ENCODE measurements around the gene FAM217A.

FAM217A gene, protein sequence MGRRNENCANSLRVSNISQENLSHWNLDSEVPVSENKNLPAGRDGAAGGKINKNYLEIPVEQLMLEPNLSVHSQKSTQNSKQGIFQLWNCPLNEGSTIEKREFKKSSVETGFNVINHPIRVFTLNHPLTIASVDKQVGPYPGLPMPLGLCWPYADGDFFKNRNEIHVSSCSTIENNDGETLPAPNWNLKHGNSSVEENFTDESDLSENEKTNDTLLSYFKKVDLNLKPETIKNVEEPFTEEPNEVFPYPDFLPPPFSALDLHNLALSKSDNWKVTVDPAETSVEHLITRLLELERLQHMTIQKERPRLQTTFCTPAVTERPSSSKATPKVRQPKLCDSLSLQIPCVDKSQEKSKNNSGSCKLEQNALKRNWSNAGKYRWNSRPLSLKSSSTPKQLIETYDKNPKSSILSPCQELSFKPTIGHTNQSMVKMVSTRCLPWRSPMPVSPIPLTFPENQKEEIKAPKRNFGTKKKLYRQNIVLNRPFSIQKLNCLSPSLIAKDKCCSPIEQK

GRCh38 chr6:4078691-4079471, at the start of gene FAM217A:
Gene FAM217A (minus strand): TSS chr6:4079137. CDS start chr6:4077414, 1,723 bp downstream.
- no peak for DNase-seq (ENCODE audit: low read depth)
- TF ChIP-seq, protein P1, sequence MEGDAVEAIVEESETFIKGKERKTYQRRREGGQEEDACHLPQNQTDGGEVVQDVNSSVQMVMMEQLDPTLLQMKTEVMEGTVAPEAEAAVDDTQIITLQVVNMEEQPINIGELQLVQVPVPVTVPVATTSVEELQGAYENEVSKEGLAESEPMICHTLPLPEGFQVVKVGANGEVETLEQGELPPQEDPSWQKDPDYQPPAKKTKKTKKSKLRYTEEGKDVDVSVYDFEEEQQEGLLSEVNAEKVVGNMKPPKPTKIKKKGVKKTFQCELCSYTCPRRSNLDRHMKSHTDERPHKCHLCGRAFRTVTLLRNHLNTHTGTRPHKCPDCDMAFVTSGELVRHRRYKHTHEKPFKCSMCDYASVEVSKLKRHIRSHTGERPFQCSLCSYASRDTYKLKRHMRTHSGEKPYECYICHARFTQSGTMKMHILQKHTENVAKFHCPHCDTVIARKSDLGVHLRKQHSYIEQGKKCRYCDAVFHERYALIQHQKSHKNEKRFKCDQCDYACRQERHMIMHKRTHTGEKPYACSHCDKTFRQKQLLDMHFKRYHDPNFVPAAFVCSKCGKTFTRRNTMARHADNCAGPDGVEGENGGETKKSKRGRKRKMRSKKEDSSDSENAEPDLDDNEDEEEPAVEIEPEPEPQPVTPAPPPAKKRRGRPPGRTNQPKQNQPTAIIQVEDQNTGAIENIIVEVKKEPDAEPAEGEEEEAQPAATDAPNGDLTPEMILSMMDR (conservative IDR thresholded peaks at IDR 0.05; ENCODE audit: low read depth, low read length): no peak
- H3K4me3 ChIP-seq (ENCODE audit: low read depth, low read length): no peak within 1 kb of the TSS

DNA sequence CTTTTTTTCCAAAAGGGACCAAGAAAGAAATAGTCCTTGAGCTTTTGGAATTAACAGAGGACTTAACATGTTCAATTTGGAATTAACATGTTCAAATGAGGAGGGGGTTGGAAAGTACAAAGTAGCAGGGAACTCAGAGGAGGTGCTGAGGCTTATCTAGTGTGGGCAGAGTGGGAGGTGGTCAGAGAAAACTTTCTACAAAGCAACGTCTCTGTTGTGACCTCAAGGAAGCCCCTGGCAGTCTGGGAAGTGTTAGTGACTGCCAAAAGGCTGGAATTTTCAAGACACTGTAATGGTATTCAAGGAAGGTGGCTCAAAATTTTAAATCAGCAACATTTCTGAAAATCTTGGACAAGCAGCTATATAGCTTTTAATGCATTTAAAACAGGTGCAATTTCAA, 49.1 kb upstream of the FAM217A start:
- no peak overlapping the region for H3K4me3 ChIP-seq (ENCODE audit: low read depth, low read length)
- no peak for DNase-seq (ENCODE audit: low read depth)
- TF ChIP-seq, protein P1 (conservative IDR thresholded peaks at IDR 0.05; ENCODE audit: low read depth, low read length): no peak

GRCh38 chr6:4125933-4126864, 47.3 kb upstream of the FAM217A start:
- TF ChIP-seq, protein P1 (conservative IDR thresholded peaks at IDR 0.05; ENCODE audit: low read depth, low read length): peak; percentile 58
- peak; percentile 95 for DNase-seq (ENCODE audit: low read depth)
- H3K4me3 ChIP-seq (ENCODE audit: low read depth, low read length): no peak overlapping the region

DNA sequence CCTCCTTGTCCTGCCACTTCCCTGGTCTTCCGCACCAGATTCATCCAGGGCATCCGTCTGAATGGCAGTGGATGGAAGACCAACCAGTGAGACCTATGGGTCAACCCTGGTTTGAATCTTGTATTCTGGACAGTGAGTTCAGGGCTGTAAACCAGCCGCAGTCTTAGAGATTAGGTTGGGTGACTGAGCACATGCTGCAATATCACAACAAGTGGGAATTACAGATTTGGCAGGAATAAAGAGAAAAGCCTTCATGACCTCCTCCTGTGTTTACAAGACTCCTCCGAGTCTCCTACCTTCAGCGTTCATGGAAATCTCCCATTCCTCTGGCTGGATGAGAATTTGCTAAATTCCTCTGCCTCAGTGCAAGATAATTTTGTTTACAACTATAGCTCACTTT, 46.6 kb upstream of the FAM217A start:
- peak; percentile 62 for DNase-seq (ENCODE audit: low read depth)
- no peak overlapping the region for H3K4me3 ChIP-seq (ENCODE audit: low read depth, low read length)
- TF ChIP-seq, protein P1 (conservative IDR thresholded peaks at IDR 0.05; ENCODE audit: low read depth, low read length): no peak

- no peak overlapping the region for H3K4me3 ChIP-seq (ENCODE audit: low read depth, low read length)
- no peak for DNase-seq (ENCODE audit: low read depth)
- TF ChIP-seq, protein P1 (conservative IDR thresholded peaks at IDR 0.05; ENCODE audit: low read depth, low read length): no peak
These were observed 45.4 kb upstream of the FAM217A start for GRCh38 chr6:4124351-4124750.

DNA sequence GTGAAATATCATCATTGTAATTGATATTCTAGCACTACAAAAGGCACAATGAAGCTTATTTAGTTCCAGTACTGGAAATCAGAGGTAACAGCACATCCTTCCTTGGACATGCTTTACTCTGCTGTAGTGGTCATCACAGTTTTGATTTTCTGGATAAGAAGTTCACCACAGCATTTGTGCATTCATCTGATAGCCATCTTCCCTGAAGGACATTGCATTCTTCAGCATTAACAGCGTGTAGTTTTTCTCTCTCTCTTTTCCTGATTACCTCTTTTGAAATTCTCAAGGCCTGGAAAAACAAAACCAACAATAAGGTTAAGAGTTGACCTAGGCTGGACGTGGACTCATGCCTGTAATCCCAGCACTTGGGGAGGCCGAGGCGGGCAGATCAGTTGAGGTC, 36.8 kb upstream of the FAM217A start:
- no peak for DNase-seq (ENCODE audit: low read depth)
- TF ChIP-seq, protein P1 (conservative IDR thresholded peaks at IDR 0.05; ENCODE audit: low read depth, low read length): no peak
- H3K4me3 ChIP-seq (ENCODE audit: low read depth, low read length): no peak overlapping the region
